Measurements from ENCODE around the gene OXSR1. TPM values are rescaled to one million over a fixed set of nuclear protein-coding genes. Genes with fewer than 3 reads are reported as not detected.
"Not testable (repeated sequence)": the region's sequence is repeated elsewhere in the genome, so short reads cannot be mapped to it uniquely, and the experiment has no call there.

Gene OXSR1
- total RNA-seq, 1 donor from 2014 or later, result 13.3 TPM

GRCh38 chr3:38154625-38155255 is 10.6 kb upstream of the OXSR1 start:
- DNase-seq (ENCODE audit: low spot score in 2 of 2), result no peak
- intact Hi-C loops (cut with DNase I), result no loop called here
- no peaks in the 10 kb centered on the region for H3K27me3 ChIP-seq
- H3K27ac ChIP-seq, result no peak overlapping the region
- H3K4me3 ChIP-seq, result no peak overlapping the region
- TF ChIP-seq, protein P1, sequence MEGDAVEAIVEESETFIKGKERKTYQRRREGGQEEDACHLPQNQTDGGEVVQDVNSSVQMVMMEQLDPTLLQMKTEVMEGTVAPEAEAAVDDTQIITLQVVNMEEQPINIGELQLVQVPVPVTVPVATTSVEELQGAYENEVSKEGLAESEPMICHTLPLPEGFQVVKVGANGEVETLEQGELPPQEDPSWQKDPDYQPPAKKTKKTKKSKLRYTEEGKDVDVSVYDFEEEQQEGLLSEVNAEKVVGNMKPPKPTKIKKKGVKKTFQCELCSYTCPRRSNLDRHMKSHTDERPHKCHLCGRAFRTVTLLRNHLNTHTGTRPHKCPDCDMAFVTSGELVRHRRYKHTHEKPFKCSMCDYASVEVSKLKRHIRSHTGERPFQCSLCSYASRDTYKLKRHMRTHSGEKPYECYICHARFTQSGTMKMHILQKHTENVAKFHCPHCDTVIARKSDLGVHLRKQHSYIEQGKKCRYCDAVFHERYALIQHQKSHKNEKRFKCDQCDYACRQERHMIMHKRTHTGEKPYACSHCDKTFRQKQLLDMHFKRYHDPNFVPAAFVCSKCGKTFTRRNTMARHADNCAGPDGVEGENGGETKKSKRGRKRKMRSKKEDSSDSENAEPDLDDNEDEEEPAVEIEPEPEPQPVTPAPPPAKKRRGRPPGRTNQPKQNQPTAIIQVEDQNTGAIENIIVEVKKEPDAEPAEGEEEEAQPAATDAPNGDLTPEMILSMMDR (IDR thresholded peaks at IDR 0.05), result no peak
- no peaks in the 10 kb centered on the region for H3K9me3 ChIP-seq
- H3K4me1 ChIP-seq, result no peaks in the 10 kb centered on the region
- H3K36me3 ChIP-seq, result no peaks in the 10 kb centered on the region

DNA sequence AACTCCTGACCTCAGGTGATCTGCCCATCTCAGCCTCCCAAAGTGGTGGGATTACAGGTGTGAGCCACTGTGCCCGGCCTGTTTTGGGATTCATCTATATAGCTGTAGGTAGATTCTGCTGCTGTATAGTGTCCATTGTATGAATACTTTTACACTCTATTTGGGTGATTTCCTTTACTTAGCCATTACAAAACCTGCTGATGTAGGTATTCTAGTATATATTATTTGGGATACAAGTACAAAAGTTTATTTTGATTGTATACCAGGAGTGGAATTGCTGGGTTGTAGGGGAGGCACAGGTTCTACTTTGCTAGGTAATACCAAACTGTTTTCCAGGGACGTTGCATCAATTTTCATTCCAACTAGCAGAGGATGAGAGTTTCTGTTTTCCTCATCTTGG is 9.5 kb upstream of the OXSR1 start:
- no peaks in the 10 kb centered on the region for H3K27me3 ChIP-seq
- H3K9me3 ChIP-seq, result no peaks in the 10 kb centered on the region
- no peaks in the 10 kb centered on the region for H3K4me1 ChIP-seq
- DNase-seq (ENCODE audit: low spot score in 2 of 2), result no peak
- no peaks in the 10 kb centered on the region for H3K36me3 ChIP-seq
- TF ChIP-seq, protein P1 (IDR thresholded peaks at IDR 0.05), result no peak
- intact Hi-C loops (cut with DNase I), result no loop called here
- no peak overlapping the region for H3K4me3 ChIP-seq
- no peak overlapping the region for H3K27ac ChIP-seq

DNA sequence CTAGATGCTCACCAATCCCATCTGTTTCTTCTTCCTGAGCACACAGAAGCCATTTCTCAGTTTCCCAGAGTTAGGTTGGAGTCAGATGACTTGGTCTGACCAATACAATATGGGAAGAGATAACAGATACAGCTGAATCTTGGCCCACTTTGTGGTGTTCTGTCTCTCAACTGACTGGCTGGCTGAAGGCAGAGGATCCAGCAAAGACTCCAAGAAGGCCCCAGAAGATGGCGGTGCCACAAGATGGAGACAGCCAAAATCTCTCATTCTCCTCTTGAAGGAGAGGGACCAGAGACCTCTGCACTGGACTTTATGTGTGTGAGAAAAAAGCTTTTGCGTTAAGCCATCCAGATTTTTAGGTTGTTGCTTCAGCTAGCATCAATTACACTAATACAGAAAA is 8.2 kb upstream of the OXSR1 start:
- no peak for DNase-seq (ENCODE audit: low spot score in 2 of 2)

DNA sequence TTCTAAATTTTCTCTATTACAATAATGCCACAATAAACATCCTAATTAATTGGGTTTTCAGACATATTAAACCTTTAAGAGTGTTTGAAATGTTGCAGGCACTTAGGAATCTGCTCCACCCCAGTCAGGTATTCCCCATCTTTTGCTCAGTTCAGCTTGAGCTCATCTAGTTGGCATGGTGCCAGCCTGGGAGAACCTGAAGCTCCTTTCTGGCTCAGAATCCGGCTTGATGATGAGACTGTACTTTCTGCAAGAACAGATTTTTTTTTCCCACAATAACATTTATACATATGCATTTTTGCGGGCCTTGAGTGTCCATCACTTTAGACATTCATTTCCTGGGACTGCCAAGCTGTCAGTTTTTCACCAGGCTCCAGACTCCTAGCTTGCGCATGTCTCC is 7.7 kb upstream of the OXSR1 start:
- TF ChIP-seq, protein P1 (IDR thresholded peaks at IDR 0.05), result no peak
- H3K27ac ChIP-seq, result no peak overlapping the region
- no peak for DNase-seq (ENCODE audit: low spot score in 2 of 2)
- H3K4me3 ChIP-seq, result no peak overlapping the region
- H3K9me3 ChIP-seq, result no peaks in the 10 kb centered on the region
- intact Hi-C loops (cut with DNase I), result no loop called here
- H3K36me3 ChIP-seq, result no peaks in the 10 kb centered on the region
- H3K27me3 ChIP-seq, result no peaks in the 10 kb centered on the region
- no peaks in the 10 kb centered on the region for H3K4me1 ChIP-seq

More for the DNA sequence above, 8.2 kb upstream of the OXSR1 start:
- TF ChIP-seq, protein P1 (IDR thresholded peaks at IDR 0.05), result no peak
- Histone ChIP-seq H3K9me3 (no peaks in the 10 kb centered on the region), H3K36me3 (no peaks in the 10 kb centered on the region), H3K27ac (no peak overlapping the region), H3K4me1 (no peaks in the 10 kb centered on the region), H3K27me3 (no peaks in the 10 kb centered on the region), H3K4me3 (no peak overlapping the region)
- intact Hi-C loops (cut with DNase I), result no loop called here

DNA sequence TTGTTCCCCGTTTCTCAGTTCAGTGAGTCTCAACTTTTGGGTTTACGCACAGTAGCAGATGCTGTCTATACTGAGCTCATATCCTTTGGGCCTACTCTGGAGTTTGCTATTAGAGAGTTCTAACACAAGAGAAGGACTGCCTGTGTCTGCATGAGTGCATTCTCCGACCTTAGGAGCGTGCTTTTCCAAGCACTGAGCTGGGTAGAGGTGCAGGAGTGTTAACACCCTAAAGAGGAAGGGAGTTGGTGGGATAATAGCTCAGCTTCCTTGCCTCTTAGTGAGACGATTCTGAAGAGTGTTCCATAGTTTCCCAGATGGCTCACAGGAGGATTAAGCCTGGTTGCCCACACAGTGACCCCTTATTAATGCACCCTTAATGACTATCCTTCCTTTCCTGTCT is 6.9 kb upstream of the OXSR1 start:
- no peaks in the 10 kb centered on the region for H3K4me1 ChIP-seq
- no peaks in the 10 kb centered on the region for H3K27me3 ChIP-seq
- TF ChIP-seq, protein P1 (IDR thresholded peaks at IDR 0.05), result no peak
- H3K36me3 ChIP-seq, result no peaks in the 10 kb centered on the region
- H3K27ac ChIP-seq, result no peak overlapping the region
- intact Hi-C loops (cut with DNase I), result no loop called here
- no peak for DNase-seq (ENCODE audit: low spot score in 2 of 2)
- H3K9me3 ChIP-seq, result no peaks in the 10 kb centered on the region
- no peak overlapping the region for H3K4me3 ChIP-seq

DNA sequence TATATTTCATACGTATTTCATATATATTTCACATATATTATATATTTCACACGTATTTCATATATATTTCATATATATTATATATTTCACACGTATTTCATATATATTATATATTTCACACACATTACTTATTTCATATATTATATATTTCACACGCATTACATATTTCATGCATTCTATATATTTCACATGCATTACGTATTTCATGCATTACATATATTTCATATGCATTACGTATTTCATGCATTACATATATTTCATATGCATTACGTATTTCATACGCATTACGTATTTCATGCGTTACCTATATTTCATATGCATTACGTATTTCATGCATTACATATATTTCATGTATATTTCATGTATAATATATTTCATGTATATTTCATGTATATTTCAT is 4.6 kb upstream of the OXSR1 start:
- not testable (repeated sequence) for DNase-seq (ENCODE audit: low spot score in 2 of 2); H3K9me3 ChIP-seq; H3K4me1 ChIP-seq; H3K4me3 ChIP-seq; H3K27me3 ChIP-seq; H3K36me3 ChIP-seq; H3K27ac ChIP-seq
- intact Hi-C loops (cut with DNase I), result loop anchor here (10.0 kb wide), 1 partner anchor 294 kb away; the partner anchor contains the start of gene ACVR2B
